SIG-M5 (cell line): ENCODE results near the gene ARAP3.
"Not testable (repeated sequence)": the region's sequence is repeated elsewhere in the genome, so short reads cannot be mapped to it uniquely, and the experiment has no call there.

Source experiments
- DNase-seq: peaks from one replicate; lab custom pipeline; 2025; lab: John Stamatoyannopoulos, UW

Gene ARAP3

DNA sequence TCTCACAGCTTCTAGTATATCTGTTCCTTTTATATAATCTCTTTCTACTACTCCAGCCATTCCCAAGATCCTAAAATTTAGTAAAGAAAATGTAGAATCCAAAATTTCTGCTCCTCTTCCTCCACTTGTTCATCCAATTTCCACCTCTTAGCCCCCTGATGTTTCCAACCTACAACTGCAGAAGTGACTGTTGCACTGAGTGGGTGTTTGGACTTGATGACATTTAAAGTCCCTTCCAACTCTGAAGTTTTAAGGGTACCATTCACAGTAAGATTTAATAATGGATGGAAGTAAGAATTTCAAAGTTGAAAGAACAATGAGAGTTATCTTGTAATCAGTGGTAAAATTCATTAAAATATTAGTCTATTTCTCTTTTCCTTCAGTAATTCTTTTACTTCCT is 68.7 kb downstream of the ARAP3 start:
- DNase-seq = no peak

- no peak for DNase-seq
Observed at GRCh38 chr5:141611289-141611688, 70.7 kb downstream of the ARAP3 start.

- not testable (repeated sequence) for DNase-seq
Observed at GRCh38 chr5:141609921-141610320, 72.1 kb downstream of the ARAP3 start.

GRCh38 chr5:141609044-141609443 is 73.0 kb downstream of the ARAP3 start:
- DNase-seq = no peak

DNA sequence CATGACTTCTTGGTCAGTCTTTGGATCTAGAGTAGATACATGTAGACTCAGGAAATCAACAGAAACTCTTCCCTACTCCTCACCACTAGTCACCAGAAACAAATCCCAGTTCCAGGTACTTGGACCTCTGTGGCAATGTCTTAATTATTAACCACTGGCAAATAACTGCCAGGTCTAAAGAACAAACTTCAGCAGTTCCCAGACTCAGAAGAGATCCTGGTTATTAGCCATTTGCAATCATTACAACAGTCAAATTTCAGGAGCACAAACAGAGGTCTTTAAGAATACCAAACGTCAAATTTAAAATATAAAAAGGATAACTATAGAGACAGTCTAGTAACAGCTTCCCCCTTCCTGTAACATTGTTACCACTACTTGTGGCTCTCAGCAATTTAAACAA is 73.5 kb downstream of the ARAP3 start:
- no peak for DNase-seq

- DNase-seq = no peak
Observed at GRCh38 chr5:141608046-141608445, 74.0 kb downstream of the ARAP3 start.

DNA sequence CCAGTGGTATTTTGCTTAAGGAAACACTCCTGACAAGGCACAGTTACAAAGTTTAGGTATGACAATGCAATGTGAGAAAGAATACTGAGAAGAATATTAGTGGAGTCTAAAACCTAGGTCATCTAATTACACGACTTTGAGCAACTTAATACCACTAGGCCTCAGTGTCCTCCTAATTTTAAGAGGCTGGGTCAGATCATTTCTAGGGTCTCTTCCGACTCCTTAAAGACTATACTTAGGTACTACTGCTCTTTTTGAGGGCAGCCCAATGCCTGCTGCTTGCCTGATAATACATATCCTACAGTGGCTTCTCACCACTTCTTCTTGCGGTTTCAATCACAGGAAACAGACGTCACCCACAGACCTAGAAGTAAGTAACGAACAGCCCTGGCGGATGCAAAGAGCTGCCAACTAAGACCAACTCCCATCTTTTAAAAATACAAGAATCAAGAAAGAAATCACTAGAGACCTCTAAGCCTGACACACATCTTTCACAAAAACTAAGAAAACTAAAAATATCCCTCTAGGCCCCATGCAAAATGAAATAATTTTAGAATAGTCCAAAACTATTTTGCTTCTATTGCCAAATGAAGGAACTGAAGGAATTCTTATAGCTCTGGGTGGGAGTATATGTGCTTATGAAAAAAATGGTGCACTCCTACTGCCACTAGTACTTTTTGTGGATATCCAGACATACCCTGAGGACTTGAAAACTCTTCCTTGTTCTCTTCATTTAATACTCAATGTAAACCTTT is 76.3 kb downstream of the ARAP3 start:
- DNase-seq = peak; percentile 93

GRCh38 chr5:141603923-141604717 is 77.9 kb downstream of the ARAP3 start:
- peak; percentile 92 for DNase-seq
